Measurements from ENCODE around the gene FAM118A. TPM values are rescaled to one million over a fixed set of nuclear protein-coding genes. Genes with fewer than 3 reads are reported as not detected.

FAM118A gene
- polyA plus RNA-seq, 1 experiment, result 18.8 TPM

DNA sequence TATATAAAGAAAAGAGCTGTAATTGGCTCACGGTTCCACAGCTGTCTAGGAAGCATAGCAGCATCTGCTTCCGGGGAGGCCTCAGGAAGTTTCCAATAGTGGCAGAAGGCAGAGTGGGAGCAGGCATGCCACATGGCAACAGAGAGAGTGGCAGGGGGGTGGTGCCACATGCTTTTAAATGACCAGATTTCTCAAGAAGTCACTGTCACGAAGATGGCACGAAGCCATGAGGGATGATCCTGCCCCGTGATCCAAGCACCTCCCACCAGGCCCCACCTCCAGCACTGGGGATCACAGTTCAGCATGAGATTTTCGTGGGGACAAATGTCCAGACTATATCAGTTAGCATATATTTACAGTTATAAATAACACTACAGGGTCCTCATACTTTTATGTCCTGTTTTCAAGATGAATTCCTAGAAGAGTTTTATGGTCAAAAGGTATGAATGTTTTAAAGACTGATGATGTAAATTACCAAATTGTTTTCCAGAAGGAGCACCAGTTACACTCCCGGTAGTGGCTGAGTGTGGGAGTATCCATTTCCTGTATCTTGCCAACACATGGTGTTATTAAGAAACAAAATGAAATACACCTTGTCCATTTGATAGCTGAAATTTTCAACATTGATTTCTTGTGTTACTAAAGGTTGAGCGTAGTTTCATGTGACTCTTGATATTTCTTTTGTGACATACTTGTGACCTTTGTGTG is 19.2 kb downstream of the FAM118A start:
- ChIA-PET POLR2A (no interaction called here), CTCF (interaction anchor here (0.6 kb wide), 1 partner anchor 22 kb away, joined by 3 read pairs; no protein-coding TSS in a partner anchor)
- no peaks in the 10 kb centered on the region for H3K27me3 ChIP-seq (ENCODE audit: control insufficient read depth, insufficient read depth, low read length)
- H3K36me3 ChIP-seq (ENCODE audit: control insufficient read depth, insufficient read depth, low read length), result peaks cover 15% of the 10 kb centered on the region
- TF ChIP-seq, protein P1, sequence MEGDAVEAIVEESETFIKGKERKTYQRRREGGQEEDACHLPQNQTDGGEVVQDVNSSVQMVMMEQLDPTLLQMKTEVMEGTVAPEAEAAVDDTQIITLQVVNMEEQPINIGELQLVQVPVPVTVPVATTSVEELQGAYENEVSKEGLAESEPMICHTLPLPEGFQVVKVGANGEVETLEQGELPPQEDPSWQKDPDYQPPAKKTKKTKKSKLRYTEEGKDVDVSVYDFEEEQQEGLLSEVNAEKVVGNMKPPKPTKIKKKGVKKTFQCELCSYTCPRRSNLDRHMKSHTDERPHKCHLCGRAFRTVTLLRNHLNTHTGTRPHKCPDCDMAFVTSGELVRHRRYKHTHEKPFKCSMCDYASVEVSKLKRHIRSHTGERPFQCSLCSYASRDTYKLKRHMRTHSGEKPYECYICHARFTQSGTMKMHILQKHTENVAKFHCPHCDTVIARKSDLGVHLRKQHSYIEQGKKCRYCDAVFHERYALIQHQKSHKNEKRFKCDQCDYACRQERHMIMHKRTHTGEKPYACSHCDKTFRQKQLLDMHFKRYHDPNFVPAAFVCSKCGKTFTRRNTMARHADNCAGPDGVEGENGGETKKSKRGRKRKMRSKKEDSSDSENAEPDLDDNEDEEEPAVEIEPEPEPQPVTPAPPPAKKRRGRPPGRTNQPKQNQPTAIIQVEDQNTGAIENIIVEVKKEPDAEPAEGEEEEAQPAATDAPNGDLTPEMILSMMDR (IDR thresholded peaks at IDR 0.05; ENCODE audit: insufficient read depth, low read depth, low read length), result no peak
- DNase-seq (ENCODE audit: low read depth), result no peak
- no peak overlapping the region for H3K4me3 ChIP-seq (ENCODE audit: low read depth, low read length)

DNA sequence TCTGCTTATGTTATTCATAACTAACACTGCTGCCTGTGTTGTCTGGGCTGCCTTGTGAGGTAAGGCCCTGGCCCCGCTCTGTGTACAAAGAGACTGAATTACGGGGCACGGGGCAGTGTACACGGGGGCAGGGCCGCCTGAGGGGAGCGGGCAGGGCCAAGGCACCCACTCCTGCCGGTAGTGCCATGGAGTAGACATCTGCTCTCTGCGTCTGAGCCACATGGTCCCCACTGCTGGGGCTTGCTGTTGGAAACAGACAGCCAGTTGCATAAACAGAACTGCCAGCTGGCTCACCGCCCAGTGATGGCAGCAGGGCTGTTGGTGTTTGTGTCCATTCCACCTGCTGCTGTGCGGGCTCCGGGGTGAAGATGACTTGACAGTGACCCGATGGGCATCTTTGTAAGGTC is 19.8 kb downstream of the FAM118A start:
- TF ChIP-seq, protein P1 (IDR thresholded peaks at IDR 0.05; ENCODE audit: insufficient read depth, low read depth, low read length), result no peak
- no peaks in the 10 kb centered on the region for H3K27me3 ChIP-seq (ENCODE audit: control insufficient read depth, insufficient read depth, low read length)
- H3K4me3 ChIP-seq (ENCODE audit: low read depth, low read length), result no peak overlapping the region
- ChIA-PET POLR2A (no interaction called here), CTCF (no interaction called here)
- H3K36me3 ChIP-seq (ENCODE audit: control insufficient read depth, insufficient read depth, low read length), result peaks cover 10% of the 10 kb centered on the region
- no peak for DNase-seq (ENCODE audit: low read depth)

DNA sequence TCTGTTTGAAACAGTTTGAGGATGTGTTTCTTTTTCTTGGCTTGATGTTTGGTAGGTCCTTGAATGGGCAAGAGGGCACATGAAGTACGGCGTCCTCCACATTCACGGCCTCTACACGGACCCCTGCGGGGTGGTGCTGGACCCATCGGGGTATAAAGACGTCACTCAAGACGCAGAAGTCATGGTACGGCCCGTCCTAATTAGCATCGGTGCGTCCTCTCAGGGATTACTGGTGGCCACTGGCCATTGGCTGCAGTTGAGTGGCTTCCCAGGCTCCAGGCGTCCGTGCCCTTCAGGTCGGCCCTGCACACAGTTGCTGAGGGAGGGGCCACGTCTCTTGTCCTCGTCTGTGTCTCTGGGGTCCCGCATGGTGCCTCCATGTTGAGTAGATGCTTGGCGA is 20.8 kb downstream of the FAM118A start:
- peaks cover 15% of the 10 kb centered on the region for H3K36me3 ChIP-seq (ENCODE audit: control insufficient read depth, insufficient read depth, low read length)
- no peak for DNase-seq (ENCODE audit: low read depth)

DNA sequence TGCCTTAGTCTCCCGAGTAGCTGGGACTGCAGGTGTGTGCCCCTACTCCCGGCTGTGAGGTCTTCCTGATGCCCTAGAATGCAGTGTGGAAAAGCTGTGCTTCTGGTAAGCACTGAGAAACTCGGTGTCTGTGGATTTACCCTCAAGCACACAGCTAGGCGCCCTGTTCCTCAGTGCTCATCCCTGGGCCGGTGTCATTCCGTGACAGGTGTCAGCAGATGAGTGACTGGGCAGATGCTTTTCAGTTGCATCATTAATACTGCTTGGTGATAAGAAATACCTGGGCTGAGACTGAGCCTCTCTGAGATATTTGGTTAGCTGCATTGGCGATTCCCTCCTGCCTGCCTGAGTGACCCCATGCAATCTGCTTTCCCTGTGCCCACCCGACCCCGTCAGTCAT is 21.8 kb downstream of the FAM118A start:
- POLR2A ChIA-PET, result no interaction called here
- no peak for DNase-seq (ENCODE audit: low read depth)
- H3K4me3 ChIP-seq (ENCODE audit: low read depth, low read length), result no peak overlapping the region
- TF ChIP-seq, protein P1 (IDR thresholded peaks at IDR 0.05; ENCODE audit: insufficient read depth, low read depth, low read length), result no peak
- peaks cover 15% of the 10 kb centered on the region for H3K36me3 ChIP-seq (ENCODE audit: control insufficient read depth, insufficient read depth, low read length)
- H3K27me3 ChIP-seq (ENCODE audit: control insufficient read depth, insufficient read depth, low read length), result no peaks in the 10 kb centered on the region
- CTCF ChIA-PET, result interaction anchor here (1.0 to 1.1 kb wide), 2 partner anchors 14 to 54 kb away, joined by 3 read pairs; no protein-coding TSS in a partner anchor

More for the DNA sequence above, 20.8 kb downstream of the FAM118A start:
- Histone ChIP-seq H3K4me3 (ENCODE audit: low read depth, low read length) (no peak overlapping the region), H3K27me3 (ENCODE audit: control insufficient read depth, insufficient read depth, low read length) (no peaks in the 10 kb centered on the region)
- ChIA-PET POLR2A (no interaction called here), CTCF (interaction anchor here (1.0 kb wide), 1 partner anchor 13 kb away, joined by 3 read pairs; no protein-coding TSS in a partner anchor)
- TF ChIP-seq, protein P1 (IDR thresholded peaks at IDR 0.05; ENCODE audit: insufficient read depth, low read depth, low read length), result no peak

DNA sequence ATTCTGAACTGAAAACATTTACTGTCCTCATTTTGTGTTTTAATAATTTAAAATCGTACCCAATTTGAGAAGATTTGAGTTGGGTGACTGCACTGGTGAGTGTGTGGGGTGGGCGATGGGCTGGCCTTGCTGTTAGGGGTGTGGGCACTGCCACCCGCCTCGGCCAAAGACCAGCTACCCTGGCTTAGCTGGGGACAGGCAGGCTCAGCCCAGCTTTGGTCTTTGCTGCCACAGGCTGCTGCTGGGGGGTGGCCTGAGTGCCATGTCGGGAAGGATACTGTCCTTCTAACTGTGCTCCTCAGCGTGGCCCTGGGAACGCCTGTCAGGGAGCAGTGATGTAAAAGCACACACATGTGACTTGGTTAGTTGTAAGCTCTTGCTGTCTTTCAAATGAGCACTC is 22.3 kb downstream of the FAM118A start:
- TF ChIP-seq, protein P1 (IDR thresholded peaks at IDR 0.05; ENCODE audit: insufficient read depth, low read depth, low read length), result no peak
- H3K36me3 ChIP-seq (ENCODE audit: control insufficient read depth, insufficient read depth, low read length), result peaks cover 16% of the 10 kb centered on the region
- POLR2A ChIA-PET, result no interaction called here
- no peaks in the 10 kb centered on the region for H3K27me3 ChIP-seq (ENCODE audit: control insufficient read depth, insufficient read depth, low read length)
- CTCF ChIA-PET, result interaction anchor here (1.1 kb wide), 1 partner anchor 53 kb away, joined by 3 read pairs; no protein-coding TSS in a partner anchor
- H3K4me3 ChIP-seq (ENCODE audit: low read depth, low read length), result no peak overlapping the region
- DNase-seq (ENCODE audit: low read depth), result no peak
